NCI-H1092 treated with DMSO at 0.1 percent for 48 hours (cell line): ENCODE measurements around the gene DIO3.
"Not testable (repeated sequence)": the region's sequence is repeated elsewhere in the genome, so short reads cannot be mapped to it uniquely, and the experiment has no call there.

Experiments
- DNase-seq: peaks from one replicate; lab custom pipeline; 2025; lab: John Stamatoyannopoulos, UW

Gene DIO3

DNA sequence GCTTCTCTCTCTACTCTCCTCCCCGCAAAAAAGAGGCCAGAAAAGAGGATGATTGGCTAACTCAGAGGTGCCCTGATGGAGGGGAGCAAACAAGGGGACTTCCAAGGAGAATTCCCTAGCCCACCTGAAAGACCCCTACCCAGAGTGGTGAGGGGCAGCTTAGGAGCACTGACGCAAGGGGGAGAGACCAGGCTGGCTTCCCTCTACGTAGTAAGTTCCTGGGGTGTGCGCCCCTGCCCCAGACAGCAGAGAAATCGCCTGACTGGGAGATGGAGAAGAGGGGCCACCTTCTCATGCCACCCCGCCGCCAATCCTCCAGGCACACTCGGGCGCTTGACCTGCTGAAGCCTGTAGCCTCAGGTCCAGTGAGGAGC, 2.1 kb upstream of the DIO3 start:
- DNase-seq = no peak

DNA sequence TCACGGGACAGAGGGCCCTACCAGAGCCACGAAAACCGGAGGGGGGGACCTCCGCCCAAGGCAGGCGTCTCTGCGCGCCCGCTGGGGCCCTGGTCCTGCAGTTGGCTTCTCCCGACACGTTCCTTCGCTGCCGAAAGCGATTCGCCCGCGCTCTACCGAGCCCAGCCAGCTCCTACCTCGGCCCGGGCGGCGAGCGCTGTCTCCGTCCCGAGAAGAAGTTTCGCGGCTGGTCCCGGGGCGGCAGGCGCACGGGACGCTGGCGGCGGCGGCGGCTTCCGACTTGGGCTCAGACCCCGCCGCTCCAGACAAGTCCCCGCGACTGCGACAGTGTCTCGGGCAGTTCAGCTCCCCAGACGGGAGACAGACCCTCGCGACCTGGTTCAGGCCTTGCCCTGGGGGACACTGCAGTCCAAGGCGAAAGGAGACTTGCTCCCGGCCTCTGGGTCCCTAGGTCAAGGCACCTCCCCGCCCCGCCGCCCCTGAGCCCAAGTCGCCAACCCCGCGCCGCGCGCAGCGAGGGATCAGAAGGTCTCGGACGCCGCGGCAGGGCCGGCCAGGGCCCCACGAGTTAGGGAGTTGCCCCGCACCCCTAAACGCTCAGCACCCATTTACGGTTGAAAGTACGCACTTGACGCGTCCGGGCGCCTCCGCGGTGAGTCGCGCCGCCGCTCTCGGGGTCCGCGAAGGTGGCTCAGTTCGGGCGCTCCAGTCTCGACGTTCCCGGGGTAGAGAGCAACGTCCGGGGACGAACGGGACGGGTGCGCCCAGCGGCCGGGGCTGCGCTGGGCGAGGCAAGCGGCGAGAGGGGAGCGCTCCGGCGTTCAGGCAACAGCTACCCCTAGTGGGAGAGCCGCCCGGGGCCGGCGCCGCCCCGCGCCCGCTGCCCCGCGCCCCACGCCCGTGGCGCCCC, 1.4 kb upstream of the DIO3 start:
- DNase-seq = no peak

DNA sequence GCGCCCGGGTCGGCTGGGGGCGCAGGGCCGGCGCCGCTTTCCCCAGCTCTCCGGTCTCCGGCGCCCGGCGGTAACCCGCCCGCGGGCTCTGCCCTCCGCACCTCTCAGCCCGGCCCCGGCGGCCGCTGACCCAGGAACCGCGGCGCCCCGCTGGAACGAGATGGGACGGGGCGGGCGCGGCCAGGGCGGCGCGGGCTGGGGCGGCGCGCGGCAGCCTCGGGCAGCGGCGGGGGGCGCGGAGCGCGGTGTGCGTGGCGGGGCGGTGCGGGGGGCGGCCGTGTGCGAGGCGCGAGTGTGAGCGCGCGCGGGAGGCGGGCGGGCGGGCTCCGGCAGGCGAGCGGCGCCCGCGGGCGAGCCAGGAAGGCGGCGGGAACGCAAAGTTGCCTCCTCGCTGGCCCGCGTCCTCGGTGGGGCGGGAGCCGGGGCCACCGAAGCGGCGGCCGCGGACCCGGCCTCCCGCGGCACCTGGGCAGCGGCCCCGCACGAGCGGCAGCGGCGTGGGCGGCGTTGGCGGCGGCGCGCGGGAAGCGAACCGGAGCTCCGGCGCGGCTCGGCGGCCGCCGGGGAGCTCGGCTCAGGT, 671 bp upstream of the DIO3 start:
- DNase-seq = no peak

DNA sequence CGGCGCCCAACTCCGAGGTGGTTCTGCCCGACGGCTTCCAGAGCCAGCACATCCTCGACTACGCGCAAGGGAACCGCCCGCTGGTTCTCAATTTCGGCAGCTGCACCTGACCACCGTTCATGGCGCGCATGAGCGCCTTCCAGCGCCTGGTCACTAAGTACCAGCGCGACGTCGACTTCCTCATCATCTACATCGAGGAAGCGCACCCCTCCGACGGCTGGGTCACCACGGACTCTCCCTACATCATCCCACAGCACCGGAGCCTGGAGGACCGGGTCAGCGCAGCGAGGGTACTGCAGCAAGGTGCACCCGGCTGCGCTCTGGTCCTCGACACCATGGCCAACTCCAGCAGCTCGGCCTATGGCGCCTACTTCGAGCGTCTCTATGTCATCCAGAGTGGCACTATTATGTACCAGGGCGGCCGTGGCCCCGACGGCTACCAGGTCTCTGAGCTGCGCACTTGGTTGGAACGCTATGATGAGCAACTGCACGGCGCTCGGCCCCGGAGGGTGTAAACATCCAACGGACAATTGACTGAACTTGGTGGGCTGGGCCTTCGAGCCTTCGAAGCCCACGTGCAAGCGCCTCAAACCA, 699 bp downstream of the DIO3 start:
- no peak for DNase-seq

DNA sequence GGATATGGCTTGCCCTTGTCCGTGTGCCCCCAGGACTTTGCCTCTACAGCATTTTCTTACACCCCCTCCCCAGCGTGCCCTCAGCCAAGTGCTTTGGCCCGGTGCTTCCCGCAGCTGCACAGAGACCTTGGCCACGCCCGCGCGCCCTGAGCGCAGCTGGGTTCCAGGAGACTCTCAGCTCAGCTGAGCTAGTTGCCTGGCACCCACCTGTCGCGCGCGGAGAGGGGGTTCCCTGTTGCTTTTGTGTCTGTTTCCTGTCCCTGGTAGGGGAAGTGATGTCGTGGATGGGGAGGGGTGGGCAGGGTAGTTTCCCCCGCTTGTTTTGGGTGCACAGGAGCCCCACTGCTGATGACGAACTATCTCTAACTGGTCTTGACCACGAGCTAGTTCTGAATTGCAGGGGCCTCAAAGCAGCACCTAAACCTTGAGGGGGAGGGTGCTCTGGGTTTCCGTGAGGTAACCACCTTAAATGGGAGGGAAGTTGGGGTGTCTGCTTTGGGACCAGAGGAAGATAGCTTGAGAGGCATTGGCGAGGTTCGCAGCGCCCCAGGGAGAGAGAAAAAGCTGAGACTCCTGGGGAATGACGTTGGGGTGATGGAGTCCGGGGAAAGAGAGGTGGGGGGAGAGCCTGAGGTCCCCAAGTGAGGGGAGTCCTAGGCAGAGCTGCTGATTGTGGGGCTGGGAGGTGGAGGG, 1.5 kb downstream of the DIO3 start:
- no peak for DNase-seq

DNA sequence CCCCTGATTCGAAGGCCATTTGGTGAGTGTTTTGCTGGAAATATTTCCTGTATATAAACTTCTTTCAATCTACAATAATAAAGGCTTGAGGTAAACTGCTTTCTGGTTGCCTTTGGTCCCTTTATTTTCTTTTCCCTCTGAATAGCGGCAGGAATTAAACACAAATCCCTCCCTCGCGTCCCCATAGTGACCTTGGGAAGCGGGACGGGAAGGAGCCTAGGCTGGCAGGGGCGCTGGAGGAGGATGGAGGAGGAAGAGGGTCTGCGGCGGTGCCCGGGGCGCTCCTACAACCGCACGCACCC, 2.0 kb downstream of the DIO3 start:
- no peak for DNase-seq

DNA sequence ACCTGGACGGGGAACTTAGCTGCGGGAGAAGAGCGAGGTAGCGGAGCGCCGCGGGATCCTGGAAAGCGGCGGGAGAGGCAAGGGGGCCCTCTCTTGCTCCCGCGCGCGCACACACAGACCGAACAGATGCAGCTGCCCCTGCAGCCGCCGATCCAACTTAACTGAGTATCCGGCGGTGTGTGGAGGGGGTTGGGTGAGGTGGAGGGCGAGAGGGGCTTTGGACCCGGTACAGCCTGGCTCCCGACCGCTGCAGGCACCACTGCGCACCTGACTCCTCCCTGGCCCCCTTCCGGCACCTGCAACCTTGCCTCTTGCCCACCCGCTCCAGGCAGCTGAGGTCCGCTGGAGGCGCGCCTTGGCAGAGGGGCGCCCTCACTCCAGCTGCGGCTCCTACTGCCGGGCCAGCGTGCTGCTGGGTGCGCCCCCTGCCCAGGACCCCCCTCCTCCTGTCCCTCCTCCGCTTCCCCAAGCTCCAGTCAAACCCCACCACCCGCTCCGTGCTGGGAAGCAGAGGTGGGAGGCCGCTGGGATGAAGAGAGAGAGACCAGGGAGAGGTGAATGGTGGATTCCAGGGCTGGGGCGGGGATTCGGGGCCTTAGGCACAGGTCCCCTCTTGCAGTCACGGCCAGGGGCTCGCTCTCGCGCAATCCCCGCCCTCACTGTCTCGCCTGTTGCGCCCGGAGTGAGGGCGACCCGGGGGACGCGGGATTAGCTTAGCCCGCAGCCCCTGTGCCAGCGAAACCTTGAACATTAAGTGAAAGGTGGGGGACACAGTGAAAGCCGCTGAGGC, 2.6 kb downstream of the DIO3 start:
- no peak for DNase-seq

DNA sequence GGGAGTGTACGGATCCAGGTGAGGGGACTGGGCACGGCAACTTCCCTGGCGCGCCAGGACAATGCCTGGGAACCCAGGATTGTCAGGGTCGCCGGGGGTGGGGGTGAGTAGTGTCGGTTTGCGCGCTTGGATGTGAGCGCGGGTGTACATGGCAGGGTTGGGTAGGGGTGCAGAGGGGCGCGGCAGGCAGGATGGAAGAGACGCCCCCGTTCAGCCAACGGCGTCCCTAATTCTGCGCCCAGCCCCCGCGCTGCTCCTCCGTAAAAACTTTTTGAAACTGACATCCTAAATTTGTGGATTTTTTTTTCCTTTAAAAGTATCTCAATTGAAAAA, 3.1 kb downstream of the DIO3 start:
- DNase-seq = no peak

DNA sequence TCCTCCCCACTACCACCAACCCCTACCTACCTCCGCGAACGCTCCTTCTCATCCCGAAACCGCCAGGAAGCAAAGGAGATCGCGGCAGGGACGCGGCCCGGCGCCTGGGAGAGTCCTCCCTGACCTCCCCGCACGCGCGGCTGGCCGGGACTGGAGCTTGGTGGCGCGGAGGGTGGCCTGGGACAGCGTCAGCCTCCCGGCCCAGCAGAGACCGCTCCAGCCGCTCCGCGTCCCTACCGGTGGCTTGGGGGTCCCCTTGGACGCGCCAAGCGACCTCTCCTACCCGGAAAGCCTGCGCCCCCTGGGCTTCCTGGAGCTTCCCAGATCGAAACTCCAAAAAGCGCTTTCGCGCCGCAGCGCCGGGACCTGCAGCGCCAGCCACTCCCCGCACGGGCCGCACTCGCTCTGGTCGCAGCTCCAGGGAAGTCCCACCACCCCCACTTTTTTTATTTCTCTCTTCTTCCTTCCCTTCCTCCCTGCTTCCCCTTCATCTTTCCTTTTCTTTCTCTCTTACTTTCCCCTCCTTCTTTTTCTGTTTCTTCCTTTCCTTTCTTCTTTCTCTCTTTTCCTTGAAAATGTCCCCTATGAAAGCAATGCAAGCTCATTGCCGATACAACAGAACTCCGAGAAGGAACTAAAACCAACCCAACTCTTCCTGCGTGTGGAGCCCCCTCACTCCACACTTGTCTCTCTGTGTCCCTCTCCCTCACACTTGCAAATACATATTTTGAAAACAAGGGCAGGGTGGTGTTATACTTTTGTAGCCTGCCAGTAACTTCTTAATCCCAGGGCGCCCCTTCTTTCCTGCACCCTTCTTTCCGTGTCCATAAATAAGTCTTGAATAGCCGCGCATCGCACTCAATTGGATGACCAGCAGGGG, 3.8 kb downstream of the DIO3 start:
- DNase-seq = no peak

DNA sequence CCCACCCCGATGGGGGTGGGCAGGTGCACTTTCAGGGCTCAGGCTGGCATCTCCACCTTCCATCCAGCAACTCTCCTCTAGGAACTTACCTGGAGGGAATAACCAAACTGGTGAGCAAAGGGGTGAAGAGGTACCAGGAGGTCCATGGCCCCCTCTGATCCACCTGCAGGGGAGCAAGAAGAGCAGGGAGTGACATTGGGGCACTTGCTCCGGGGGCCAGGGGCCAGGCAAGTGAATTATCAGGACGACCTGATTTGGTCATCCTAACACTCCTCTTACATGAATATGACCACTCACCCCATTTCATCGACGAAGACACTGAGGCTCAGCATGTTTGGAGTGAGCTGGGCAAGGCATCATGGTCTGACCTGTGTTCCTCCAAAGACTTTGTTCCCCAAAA, 6.0 kb downstream of the DIO3 start:
- no peak for DNase-seq

DNA sequence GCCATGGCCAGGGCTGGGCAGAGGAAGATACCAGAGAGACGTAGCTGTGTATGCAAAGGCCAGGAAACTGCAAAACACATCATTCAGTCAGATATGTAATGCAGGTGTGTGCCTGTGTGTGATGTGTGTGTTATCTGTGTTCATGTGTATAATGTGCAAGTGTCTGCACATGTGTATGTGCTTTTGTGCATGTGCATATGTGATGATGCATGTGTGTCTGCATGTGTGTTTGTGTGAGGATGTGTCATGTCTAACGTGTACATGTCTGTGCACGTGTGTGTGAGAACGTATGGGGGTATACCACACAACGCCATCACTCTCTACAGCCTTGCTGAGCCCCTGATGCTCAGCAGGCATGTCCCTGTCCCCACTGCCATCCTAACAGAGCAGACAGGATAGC, 9.7 kb downstream of the DIO3 start:
- DNase-seq = no peak

DNA sequence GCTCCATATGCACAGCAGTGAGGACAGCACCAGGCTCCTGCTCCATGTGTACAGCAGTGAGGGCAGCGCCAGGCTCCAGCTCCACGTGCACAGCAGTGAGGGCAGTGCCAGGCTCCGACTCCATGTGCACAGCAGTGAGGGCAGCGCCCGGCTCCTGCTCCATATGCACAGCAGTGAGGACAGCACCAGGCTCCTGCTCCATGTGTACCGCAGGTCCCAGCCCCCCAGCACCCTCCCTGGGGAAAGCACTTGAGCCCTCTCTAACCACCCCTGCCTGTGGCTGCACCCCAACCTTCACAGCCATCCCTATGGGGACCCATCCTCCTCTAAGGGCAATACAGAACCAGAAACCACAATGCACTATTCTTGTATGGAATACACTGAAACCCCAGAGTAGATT, 11.2 kb downstream of the DIO3 start:
- not testable (repeated sequence) for DNase-seq

DNA sequence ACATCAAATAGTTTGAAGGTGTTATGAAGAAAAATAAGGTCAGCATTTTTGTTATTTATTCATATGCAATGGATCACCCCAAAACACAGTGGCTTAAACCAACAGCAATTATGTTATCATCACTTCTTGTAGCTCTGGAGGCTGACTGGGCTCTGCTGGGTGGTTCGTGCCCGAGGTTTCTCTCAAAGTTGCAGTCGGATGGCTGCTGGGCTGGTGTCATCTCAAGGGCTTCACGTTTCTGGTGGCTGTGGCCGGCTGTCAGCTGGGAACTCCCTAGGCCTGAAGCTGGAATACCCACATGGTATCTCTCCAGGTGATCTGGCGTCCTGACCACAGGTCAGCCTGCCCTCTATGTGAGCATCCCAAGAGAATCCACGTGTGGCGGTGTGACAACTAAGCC, 12.0 kb downstream of the DIO3 start:
- no peak for DNase-seq

DNA sequence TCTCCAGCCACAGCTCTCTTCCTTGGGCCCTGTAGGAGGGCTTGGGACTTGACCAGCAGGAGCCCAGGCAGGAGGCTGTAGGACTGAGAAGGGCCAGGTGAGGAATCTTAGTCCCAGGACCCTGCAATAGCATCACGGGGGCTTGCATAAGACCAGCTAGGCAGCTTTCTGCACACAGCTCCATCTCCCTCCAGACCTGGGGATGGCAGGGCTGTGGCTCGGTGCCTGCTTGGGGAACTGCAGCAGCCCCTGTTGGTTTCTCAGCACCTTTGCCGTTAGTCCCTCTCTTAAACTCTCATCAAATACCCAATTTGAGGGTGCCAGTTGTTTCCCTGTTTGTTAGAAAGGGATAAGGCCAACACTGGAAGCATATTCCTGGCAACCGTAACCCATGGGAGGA, 14.3 kb downstream of the DIO3 start:
- no peak for DNase-seq

DNA sequence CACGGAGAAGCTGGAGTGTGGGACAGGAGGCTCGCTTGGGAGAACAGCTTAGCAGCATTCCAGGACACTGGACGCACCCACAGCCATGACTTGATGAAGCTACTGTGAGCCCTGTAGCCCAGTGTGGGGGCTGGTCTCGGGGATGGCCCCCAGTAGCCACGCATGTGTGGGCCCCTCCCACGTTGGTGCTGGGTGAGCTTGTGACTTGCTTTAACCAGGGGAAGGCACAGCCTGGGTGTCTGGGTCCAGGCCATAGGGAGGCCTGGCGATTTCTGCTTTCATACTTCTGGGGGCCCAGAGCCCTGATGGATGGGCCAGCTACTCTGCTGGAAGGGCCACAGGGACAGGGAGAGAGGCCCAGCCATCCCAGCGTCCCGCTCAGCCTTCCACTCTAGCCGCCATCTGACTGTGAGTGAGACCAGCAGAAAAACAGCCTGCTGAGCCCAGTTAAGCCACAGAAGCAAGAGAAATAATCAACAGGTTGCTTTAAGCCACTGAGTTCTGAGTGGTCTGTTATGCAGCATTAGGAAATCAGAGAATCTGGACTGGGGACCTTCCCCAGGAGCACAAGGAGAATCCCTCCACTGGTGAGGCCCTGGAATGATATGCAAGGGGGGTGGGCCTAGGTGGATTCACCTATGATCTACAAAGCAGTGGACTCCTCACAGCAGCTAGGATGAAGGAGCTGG, 16.1 kb downstream of the DIO3 start:
- DNase-seq = no peak

DNA sequence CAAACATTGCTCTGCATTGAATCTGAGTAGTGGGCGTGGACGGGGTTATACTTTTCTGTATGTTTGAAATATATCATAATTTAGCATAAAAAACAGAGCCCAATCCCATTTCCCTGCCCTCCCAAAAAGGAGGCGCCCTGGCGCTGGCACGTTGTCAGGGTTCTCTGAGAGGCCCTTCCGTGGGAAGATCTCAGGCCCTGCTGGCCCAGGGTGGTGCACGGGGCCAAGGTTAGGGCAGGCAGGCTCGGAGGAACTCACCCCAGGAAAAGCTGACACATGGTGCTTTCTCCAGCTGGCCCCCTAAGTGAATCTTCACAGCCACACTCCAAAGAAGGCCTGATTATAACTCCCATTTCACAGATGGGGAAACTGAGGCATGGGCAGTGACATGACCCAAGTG, 17.2 kb downstream of the DIO3 start:
- DNase-seq = no peak

DNA sequence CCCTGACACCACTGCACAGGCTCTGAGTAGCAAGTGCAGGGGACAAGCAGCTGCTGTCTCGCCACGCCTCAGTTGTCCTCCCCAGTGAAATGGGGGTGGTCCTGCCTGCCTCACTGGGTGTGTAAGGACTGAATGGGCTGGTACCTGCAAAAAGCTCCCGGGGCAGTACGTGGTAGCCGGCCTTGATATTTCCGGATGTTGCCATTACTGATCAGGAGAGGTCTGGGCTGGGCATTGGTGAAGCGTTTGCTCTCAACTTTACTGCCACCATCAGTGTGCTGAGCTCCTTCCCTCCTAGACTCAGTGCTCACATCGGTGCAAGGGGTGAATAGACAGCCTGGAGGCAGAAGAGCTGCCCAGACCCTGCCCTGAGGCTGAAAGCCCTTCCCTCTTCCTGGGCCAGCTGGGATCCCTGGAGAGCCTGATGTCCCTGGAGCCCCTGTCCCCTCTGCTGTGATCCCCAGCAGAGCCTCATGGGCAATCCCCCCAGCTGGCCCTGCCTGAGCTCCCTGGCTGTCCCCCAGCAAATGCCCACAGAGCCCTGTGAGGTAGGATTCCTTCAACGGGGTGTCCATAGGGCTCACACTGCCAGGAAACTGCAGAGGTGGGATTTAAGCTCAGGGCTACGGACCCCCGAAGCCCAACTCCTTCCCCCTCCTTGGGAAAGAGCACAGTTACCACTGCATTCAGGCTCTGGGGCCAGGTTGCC, 18.2 kb downstream of the DIO3 start:
- no peak for DNase-seq

DNA sequence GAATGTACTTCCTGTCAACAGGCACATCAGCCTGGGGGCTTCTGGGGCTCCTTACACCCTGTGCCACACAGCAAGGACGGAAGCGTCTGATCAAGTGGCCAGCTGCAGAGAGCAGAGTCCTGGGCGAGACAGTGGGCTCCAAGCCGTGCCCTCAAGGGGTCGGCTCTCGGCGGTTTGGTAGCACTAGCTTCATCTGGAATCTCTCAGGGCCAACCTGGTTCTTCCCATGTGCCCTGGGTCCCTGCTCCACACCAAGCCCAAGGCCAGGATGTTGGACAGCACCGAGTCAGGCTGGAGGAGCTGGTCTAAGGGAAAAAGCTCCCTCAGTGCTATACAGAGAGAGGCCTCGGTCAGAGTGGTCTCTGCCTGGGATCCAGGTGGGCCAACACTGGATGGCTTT, 20.5 kb downstream of the DIO3 start:
- no peak for DNase-seq

DNA sequence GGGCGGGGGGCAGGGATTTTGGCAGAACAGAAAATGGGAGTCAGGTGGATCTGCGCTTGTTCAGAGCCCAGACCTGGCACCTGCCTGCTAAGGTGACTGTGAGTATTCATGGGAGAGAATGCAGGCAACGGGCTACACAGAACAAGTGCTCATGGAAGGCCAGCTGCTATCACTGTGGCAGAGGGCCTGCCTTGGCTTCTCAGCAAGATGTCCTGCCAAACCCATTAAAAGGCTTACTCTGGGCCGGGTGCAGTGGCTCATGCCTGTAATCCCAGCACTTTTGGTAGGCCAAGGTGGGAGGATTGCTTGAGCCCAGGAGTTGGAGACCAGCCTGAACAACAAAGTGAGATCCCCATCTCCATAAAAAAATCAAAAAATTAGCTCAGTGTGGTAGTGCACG, 21.0 kb downstream of the DIO3 start:
- DNase-seq = no peak
